ENCODE measurements around the gene LOC128125822.

Gene LOC128125822

GRCh38 chr6:63558278-63558677 lies 14.0 kb upstream of the LOC128125822 start:
- no peak for DNase-seq

- DNase-seq = no peak
Observed at GRCh38 chr6:63560801-63561287, 11.4 kb upstream of the LOC128125822 start.

- no peak for DNase-seq
Observed at GRCh38 chr6:63561288-63561687, 11.0 kb upstream of the LOC128125822 start.

GRCh38 chr6:63563235-63563634 lies 9.0 kb upstream of the LOC128125822 start:
- DNase-seq = no peak

- DNase-seq = no peak
Observed at GRCh38 chr6:63565058-63565726, 7.1 kb upstream of the LOC128125822 start.

- no peak for DNase-seq
Observed at GRCh38 chr6:63565727-63566596, 6.3 kb upstream of the LOC128125822 start.

GRCh38 chr6:63567966-63568365 lies 4.3 kb upstream of the LOC128125822 start:
- no peak for DNase-seq

GRCh38 chr6:63571361-63572043 lies 778 bp upstream of the LOC128125822 start:
- peak; percentile 45 for DNase-seq

GRCh38 chr6:63572747-63573075 lies 431 bp downstream of the LOC128125822 start:
- no peak for DNase-seq

GRCh38 chr6:63573076-63573898 lies 1.0 kb downstream of the LOC128125822 start:
- peak; percentile 53 for DNase-seq

- peak; percentile 9 for DNase-seq
Observed at GRCh38 chr6:63573899-63574553, 1.7 kb downstream of the LOC128125822 start.

- DNase-seq = no peak
Observed at GRCh38 chr6:63574554-63574900, 2.2 kb downstream of the LOC128125822 start.

GRCh38 chr6:63576147-63576772 lies 4.0 kb downstream of the LOC128125822 start:
- DNase-seq = no peak

- no peak for DNase-seq
Observed at GRCh38 chr6:63576985-63577712, 4.9 kb downstream of the LOC128125822 start.

- no peak for DNase-seq
Observed at GRCh38 chr6:63578757-63579156, 6.5 kb downstream of the LOC128125822 start.

GRCh38 chr6:63579937-63580703 lies 7.8 kb downstream of the LOC128125822 start:
- DNase-seq = no peak

GRCh38 chr6:63580704-63580961 lies 8.4 kb downstream of the LOC128125822 start:
- DNase-seq = no peak

- no peak for DNase-seq
Observed at GRCh38 chr6:63581355-63582013, 9.2 kb downstream of the LOC128125822 start.

GRCh38 chr6:63582579-63583231 lies 10.4 kb downstream of the LOC128125822 start:
- no peak for DNase-seq
